Measurements from ENCODE around the gene RBP4. TPM values are rescaled to one million over a fixed set of nuclear protein-coding genes. Genes with fewer than 3 reads are reported as not detected.
A peak's percentile ranks its signal among the peaks of the same experiment; 100 is the strongest.

Gene RBP4
- total RNA-seq, 1 experiment from 2014 or later = 2.2 TPM

DNA sequence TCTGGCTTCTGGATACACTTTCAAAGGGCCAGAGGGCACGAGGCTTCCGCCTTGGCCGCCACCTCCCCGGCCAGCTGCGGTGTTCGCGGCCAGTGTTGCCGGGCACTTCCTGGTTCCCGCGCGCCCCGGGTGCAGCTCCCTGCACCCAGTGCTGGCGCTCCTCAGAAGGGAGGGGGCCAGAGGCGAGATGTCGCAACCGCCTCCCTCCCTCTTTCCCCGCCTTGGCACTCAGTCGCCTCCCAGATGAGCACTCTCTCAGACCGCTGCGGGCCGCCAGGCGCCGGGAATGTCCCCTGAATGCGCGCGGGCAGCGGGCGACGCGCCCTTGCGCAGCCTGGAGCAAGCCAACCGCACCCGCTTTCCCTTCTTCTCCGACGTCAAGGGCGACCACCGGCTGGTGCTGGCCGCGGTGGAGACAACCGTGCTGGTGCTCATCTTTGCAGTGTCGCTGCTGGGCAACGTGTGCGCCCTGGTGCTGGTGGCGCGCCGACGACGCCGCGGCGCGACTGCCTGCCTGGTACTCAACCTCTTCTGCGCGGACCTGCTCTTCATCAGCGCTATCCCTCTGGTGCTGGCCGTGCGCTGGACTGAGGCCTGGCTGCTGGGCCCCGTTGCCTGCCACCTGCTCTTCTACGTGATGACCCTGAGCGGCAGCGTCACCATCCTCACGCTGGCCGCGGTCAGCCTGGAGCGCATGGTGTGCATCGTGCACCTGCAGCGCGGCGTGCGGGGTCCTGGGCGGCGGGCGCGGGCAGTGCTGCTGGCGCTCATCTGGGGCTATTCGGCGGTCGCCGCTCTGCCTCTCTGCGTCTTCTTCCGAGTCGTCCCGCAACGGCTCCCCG, 34.4 kb downstream of the RBP4 start, which contains the start of gene FFAR4 (continued):
- TF ChIP-seq, protein P1, sequence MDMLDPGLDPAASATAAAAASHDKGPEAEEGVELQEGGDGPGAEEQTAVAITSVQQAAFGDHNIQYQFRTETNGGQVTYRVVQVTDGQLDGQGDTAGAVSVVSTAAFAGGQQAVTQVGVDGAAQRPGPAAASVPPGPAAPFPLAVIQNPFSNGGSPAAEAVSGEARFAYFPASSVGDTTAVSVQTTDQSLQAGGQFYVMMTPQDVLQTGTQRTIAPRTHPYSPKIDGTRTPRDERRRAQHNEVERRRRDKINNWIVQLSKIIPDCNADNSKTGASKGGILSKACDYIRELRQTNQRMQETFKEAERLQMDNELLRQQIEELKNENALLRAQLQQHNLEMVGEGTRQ (CRISPR knock-in tag; IDR thresholded peaks at IDR 0.05) = no peak
- TF ChIP-seq ZBTB21 (CRISPR knock-in tag; IDR thresholded peaks at IDR 0.05; ENCODE audit: borderline replicate concordance) (peak; percentile 78; the same call in 1 of the 2 replicates), GRHL2 (CRISPR knock-in tag; IDR thresholded peaks at IDR 0.05; ENCODE audit: insufficient replicate concordance, severe bottlenecking) (no peak), SP1 (CRISPR knock-in tag; conservative IDR thresholded peaks at IDR 0.05) (no peak; the same call in 1 of the 2 replicates), ZNF219 (CRISPR knock-in tag; IDR thresholded peaks at IDR 0.05; ENCODE audit: borderline replicate concordance) (peak; percentile 48; the same call in 1 of the 2 replicates), KAT7 (CRISPR knock-in tag; IDR thresholded peaks at IDR 0.05; ENCODE audit: borderline replicate concordance) (peak; percentile 46), NR3C1 (CRISPR knock-in tag; conservative IDR thresholded peaks at IDR 0.05; ENCODE audit: low read depth) (no peak), FOXK1 (CRISPR knock-in tag; IDR thresholded peaks at IDR 0.05) (no peak; the same call in none of the 2 replicates), NFYB (CRISPR knock-in tag; conservative IDR thresholded peaks at IDR 0.05; ENCODE audit: low read depth) (no peak), RORB (CRISPR knock-in tag; IDR thresholded peaks at IDR 0.05) (no peak), TEAD1 (CRISPR knock-in tag; IDR thresholded peaks at IDR 0.05) (peak; percentile 49; the same call in 1 of the 2 replicates), OVOL2 (CRISPR knock-in tag; IDR thresholded peaks at IDR 0.05; ENCODE audit: borderline replicate concordance) (no peak), ZNF232 (CRISPR knock-in tag; IDR thresholded peaks at IDR 0.05) (no peak), ESRRA (CRISPR knock-in tag; IDR thresholded peaks at IDR 0.05; ENCODE audit: borderline replicate concordance) (no peak; the same call in 1 of the 2 replicates), ETV6 (CRISPR knock-in tag; IDR thresholded peaks at IDR 0.05) (0 out of 2 replicates have a peak, but pooled peaks have one; percentile 62), ELF4 (CRISPR knock-in tag; IDR thresholded peaks at IDR 0.05; ENCODE audit: low read depth) (no peak), TCF7 (CRISPR knock-in tag; IDR thresholded peaks at IDR 0.05; ENCODE audit: low read depth) (no peak), RELA (CRISPR knock-in tag; IDR thresholded peaks at IDR 0.05; ENCODE audit: borderline replicate concordance) (no peak)
- TF ChIP-seq, protein P2, sequence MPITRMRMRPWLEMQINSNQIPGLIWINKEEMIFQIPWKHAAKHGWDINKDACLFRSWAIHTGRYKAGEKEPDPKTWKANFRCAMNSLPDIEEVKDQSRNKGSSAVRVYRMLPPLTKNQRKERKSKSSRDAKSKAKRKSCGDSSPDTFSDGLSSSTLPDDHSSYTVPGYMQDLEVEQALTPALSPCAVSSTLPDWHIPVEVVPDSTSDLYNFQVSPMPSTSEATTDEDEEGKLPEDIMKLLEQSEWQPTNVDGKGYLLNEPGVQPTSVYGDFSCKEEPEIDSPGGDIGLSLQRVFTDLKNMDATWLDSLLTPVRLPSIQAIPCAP (CRISPR knock-in tag; IDR thresholded peaks at IDR 0.05) = no peak
- TF ChIP-seq, protein P3, sequence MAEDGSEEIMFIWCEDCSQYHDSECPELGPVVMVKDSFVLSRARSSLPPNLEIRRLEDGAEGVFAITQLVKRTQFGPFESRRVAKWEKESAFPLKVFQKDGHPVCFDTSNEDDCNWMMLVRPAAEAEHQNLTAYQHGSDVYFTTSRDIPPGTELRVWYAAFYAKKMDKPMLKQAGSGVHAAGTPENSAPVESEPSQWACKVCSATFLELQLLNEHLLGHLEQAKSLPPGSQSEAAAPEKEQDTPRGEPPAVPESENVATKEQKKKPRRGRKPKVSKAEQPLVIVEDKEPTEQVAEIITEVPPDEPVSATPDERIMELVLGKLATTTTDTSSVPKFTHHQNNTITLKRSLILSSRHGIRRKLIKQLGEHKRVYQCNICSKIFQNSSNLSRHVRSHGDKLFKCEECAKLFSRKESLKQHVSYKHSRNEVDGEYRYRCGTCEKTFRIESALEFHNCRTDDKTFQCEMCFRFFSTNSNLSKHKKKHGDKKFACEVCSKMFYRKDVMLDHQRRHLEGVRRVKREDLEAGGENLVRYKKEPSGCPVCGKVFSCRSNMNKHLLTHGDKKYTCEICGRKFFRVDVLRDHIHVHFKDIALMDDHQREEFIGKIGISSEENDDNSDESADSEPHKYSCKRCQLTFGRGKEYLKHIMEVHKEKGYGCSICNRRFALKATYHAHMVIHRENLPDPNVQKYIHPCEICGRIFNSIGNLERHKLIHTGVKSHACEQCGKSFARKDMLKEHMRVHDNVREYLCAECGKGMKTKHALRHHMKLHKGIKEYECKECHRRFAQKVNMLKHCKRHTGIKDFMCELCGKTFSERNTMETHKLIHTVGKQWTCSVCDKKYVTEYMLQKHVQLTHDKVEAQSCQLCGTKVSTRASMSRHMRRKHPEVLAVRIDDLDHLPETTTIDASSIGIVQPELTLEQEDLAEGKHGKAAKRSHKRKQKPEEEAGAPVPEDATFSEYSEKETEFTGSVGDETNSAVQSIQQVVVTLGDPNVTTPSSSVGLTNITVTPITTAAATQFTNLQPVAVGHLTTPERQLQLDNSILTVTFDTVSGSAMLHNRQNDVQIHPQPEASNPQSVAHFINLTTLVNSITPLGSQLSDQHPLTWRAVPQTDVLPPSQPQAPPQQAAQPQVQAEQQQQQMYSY (CRISPR knock-in tag; IDR thresholded peaks at IDR 0.05) = no peak; the same call in 1 of the 2 replicates
- TF ChIP-seq, protein P4, sequence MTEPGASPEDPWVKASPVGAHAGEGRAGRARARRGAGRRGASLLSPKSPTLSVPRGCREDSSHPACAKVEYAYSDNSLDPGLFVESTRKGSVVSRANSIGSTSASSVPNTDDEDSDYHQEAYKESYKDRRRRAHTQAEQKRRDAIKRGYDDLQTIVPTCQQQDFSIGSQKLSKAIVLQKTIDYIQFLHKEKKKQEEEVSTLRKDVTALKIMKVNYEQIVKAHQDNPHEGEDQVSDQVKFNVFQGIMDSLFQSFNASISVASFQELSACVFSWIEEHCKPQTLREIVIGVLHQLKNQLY (CRISPR knock-in tag; IDR thresholded peaks at IDR 0.05) = peak; percentile 93; the same call in 1 of the 2 replicates
- TF ChIP-seq, protein P5, sequence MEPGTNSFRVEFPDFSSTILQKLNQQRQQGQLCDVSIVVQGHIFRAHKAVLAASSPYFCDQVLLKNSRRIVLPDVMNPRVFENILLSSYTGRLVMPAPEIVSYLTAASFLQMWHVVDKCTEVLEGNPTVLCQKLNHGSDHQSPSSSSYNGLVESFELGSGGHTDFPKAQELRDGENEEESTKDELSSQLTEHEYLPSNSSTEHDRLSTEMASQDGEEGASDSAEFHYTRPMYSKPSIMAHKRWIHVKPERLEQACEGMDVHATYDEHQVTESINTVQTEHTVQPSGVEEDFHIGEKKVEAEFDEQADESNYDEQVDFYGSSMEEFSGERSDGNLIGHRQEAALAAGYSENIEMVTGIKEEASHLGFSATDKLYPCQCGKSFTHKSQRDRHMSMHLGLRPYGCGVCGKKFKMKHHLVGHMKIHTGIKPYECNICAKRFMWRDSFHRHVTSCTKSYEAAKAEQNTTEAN (CRISPR knock-in tag; IDR thresholded peaks at IDR 0.05) = peak; percentile 48; the same call in 1 of the 2 replicates
- TF ChIP-seq, protein P6, sequence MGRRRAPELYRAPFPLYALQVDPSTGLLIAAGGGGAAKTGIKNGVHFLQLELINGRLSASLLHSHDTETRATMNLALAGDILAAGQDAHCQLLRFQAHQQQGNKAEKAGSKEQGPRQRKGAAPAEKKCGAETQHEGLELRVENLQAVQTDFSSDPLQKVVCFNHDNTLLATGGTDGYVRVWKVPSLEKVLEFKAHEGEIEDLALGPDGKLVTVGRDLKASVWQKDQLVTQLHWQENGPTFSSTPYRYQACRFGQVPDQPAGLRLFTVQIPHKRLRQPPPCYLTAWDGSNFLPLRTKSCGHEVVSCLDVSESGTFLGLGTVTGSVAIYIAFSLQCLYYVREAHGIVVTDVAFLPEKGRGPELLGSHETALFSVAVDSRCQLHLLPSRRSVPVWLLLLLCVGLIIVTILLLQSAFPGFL (CRISPR knock-in tag; IDR thresholded peaks at IDR 0.05; ENCODE audit: borderline replicate concordance) = no peak
- TF ChIP-seq, protein P7, sequence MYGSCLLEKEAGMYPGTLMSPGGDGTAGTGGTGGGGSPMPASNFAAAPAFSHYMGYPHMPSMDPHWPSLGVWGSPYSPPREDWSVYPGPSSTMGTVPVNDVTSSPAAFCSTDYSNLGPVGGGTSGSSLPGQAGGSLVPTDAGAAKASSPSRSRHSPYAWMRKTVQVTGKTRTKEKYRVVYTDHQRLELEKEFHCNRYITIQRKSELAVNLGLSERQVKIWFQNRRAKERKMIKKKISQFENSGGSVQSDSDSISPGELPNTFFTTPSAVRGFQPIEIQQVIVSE (CRISPR knock-in tag; IDR thresholded peaks at IDR 0.05; ENCODE audit: borderline replicate concordance) = no peak
- TF ChIP-seq, protein P8, sequence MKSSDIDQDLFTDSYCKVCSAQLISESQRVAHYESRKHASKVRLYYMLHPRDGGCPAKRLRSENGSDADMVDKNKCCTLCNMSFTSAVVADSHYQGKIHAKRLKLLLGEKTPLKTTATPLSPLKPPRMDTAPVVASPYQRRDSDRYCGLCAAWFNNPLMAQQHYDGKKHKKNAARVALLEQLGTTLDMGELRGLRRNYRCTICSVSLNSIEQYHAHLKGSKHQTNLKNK (CRISPR knock-in tag; IDR thresholded peaks at IDR 0.05) = no peak
- TF ChIP-seq, protein P9, sequence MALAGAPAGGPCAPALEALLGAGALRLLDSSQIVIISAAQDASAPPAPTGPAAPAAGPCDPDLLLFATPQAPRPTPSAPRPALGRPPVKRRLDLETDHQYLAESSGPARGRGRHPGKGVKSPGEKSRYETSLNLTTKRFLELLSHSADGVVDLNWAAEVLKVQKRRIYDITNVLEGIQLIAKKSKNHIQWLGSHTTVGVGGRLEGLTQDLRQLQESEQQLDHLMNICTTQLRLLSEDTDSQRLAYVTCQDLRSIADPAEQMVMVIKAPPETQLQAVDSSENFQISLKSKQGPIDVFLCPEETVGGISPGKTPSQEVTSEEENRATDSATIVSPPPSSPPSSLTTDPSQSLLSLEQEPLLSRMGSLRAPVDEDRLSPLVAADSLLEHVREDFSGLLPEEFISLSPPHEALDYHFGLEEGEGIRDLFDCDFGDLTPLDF (CRISPR knock-in tag; IDR thresholded peaks at IDR 0.05) = no peak; the same call in 1 of the 2 replicates
